ENCODE results near the gene ZNF592.
"Not testable (repeated sequence)": the region's sequence is repeated elsewhere in the genome, so short reads cannot be mapped to it uniquely, and the experiment has no call there.

Gene ZNF592

DNA sequence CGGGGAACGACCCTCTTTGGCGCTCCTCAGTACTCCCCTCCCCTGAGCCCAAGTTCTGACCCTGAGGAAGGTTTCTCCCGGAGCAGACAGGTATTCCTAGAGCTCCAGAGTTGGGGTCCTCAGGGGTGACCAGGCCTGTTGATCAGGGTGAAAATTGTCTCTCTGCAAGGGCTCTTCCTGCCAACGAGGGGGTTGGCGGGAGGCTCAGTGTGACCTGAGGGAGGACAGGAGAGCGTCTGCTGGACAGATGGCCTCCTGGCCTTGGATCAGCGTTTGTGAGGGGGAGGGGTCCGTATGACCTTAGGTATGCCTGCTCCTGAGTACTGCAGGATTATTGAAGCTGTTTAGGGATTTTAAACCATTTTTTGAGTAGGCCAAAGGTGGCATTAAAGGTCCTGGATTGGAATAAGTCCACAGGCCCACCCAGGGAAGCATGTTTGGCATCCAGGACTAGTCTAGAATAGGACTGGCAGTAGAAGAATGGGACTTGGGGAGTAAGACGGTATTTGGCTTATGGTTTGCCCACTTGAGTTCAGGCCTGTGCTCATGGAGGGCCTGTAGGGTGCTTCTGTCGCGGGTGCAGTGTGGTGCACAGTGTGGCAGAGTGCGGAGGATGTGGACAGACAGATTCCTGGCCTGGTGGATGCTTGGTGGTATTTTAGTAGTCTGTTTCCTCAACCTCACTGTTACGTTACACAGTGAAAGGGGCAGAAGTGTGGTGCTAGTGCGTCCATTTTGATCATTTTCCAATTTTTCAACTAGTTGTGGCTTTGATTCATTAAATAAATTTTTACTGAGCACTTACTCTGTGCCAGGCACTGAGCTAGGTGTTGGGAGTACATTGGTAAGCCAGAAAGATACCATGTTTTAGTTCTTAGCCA, 959 bp downstream of the ZNF592 start:
- peak; percentile 64 for DNase-seq

DNA sequence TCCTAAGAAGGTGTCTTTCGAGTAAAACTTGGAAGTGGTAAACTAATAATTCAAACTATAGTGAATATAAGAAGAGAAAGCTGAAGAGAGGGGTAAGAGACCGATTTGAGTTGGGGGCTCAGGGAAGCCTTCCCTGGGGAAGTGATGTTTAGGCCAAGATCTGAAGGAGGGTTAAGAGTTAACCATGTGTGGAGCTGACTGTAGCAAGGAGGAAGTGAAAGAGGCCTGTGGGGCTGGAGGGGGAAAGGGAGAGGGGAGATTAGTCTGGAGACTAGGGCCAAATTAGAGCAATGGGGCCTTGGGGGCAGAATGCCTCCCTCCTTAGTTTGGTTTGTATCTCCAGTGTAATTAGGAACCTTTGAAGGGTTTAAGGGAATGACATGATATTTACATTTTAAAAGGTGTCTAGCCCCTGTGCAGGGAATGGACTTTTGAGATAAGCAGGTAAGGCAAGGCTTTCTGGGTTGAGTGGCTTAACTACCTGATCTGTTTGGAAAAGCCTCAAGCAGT, 2.2 kb downstream of the ZNF592 start:
- no peak for DNase-seq

DNA sequence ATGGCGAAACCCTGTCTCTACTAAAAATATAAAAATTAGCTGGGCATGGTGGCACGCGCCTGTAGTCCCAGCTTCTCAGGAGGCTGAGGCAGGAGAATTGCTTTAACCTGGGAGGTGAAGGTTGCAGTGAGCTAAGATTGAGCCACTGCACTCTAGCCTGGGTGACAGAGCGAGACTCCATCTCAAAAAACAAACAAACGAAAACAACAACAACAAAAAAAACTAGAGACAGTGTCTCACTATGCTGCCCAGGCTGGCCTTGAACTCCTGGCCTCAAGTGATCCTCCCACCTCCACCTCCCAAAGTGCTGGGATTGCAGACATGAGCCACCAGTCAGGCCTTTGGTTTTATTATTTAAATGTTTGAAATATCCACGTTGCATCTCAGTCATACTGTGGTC, 3.3 kb downstream of the ZNF592 start:
- DNase-seq = not testable (repeated sequence)

DNA sequence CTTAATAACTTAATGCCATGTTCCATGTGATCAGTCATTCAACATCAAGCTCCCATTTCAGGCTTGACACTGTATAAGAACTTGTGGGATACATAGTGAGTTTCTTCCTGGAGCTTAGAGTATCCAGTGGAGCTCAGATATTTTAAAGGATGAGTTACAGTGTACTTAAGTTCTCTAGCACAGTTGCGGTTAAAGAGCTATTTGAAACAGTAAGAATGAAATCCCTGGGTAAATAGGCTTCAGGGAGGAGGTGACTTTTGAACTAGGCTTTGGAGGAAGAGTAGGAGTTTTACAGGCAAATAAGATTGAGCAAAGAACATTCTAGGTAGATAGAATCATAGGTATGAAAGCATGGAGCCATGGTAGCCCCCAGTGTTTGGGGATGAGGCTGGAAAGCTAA, 3.8 kb downstream of the ZNF592 start:
- DNase-seq = no peak

DNA sequence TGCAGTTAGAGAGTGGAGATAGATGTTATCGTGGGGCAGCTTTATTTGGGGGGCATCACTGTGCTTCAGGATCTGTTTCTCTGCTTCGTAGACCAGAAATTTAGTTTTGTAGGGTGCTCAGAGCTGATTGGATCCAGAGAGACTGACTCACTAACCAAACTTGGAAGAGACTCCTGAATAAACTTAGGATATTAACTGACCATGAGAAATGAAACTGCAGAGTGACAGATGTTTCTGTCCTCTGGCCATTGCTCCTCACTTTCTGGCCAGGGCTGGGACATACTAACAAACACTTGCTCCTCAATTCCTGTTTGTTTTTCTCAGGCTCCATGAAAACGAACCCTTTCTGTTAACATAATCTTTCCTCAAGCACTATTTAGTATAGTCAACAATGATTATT, 4.3 kb downstream of the ZNF592 start:
- DNase-seq = no peak

DNA sequence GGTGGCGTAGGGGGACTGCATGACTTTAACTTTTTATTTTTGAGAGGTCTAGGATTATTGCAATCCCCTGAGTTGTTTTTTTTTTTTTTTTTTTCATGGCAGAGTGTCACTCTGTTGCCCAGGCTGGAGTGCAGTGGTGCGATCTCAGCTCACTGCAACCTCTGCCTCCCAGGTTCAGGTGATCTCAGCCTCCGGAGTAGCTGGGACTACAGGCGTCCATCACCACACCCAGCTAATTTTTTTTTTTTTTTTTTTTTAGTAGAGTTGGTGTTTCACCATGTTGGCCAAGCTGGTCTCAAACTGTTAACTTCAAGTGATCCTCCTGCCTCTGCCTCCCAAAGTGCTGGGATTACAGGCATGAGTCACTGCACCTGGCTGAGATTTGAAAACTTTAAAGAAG, 6.5 kb downstream of the ZNF592 start:
- DNase-seq = not testable (repeated sequence)

DNA sequence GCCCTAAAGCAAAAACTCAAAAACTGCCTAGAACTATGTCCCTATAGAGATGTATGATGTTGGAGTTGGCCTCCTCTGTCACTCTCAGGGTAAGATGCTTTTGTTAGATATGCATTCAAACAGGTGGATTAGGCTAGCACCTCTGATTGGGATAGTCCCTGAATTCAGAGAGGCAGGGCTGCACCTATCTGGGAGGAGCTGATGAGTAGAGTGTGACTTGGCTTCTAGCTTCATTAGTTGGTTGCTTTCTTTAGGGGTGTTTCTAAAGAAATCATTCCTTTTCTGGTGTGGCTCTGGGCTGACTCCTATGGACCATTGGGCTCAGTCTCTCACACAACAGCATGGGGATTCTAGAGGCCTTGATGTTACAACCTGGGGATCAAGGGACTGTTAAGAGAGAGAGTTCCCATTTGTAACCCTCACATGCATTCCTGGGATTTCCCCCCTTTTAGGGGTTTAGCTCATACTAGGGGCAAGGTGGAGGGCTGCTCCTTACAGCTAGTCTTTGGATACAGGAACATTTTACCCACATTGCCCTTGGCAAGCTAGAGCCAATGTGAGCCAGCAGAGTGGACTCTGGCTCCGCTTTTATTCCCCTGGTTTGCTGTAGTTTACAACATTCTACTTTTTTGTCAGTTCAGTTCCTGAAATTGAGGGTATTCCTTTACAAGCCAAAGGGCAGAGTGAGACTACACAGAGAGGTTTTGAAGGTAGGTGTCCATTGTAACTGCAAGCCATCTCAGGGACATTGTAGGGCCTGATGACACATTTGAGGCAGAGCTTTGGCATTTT, 7.5 kb downstream of the ZNF592 start:
- DNase-seq = no peak

DNA sequence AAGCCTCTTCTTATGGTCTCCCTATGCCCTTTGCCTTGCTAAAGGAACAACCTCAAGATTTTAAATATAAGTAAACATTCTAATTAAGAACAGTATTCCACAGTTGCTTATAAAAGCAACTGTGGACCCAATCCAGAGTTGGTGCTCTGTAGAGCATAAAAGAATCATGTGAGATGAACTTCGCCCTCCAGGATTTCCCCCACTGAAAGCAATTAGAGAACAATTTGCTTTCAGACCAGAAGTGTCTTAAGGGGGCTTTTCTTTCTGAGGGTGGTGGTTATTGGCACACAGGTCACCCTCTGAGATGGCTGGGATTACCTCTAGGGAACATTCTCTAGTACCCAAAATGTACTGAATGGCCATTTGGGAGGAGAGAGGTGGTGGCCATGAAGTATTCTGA, 10.6 kb downstream of the ZNF592 start:
- no peak for DNase-seq

DNA sequence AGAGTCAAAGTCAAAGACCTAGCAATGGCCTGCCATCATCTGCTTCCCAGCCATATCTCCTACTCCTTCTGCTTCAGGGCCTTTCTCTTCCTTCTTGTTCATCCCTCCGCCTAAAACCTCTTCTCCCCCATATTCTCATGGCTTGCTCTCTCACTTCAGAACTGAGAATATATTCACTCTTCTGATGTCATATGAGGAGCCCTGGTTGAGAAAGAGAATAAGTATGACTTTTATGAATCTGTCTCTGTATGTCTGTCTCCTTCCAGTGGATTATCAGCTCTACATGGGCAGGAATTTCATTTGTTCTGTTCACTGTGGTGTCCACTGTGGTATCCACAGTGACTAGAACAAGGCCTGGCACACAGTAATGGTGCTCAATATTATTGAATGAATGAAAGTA, 11.8 kb downstream of the ZNF592 start:
- DNase-seq = no peak

DNA sequence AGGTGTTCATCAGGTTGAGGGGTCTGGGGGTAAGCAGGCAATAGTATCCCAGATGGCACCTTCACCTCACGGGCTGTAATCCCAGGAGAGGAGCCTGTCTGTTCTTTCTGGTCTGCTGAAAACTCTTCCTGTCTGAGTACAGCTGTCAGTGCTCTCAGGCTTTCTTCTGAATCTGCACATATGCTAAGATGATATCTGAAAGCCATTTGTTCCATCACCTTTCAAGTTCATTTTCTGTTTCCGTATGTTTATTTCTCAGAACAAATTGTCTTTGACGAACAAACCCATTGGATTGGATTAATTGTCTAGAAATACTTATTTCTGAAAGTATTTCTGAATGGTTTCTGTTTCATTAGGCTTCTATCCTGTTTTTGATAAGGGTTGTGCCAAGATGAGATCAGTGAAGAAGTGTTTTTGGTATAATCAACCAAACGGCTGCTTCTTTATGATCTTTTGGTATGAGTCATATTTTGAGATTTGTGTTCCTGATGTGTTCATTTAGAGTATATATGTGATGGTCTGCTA, 13.3 kb downstream of the ZNF592 start:
- peak; percentile 10 for DNase-seq

DNA sequence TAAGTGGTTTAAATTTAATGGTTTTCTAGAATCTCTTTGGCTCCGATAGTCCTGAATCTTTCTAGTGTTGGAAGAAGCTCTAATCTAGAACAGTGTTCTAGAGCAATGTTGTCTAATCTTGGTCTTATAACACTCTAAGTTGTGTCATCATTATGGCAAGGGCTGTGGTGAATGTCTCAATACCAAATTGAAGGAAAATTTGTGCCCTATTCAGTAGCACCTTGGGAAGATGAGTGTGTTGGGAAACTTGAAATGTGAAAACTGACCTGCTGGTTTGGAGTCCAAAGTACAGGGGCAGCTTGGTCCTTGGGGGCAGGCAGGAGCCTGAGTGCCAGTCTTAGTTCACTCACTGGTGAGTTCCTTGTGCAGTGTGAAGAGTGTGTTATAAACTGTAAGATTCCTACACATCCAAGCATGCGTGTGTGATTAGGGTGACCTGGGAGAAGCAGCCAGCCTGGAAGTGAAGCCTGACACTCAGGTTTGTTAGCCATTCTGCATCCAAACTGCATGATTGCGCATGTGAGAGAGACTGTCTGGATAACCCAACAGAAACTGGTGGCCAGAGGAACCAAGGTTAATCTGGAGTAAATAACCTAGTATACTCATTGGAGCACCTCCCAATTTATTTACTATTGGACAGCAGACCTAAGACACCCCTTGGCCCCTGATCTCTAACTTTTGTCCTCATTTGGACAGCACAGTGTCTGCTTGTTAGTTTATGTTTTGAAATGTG, 14.6 kb downstream of the ZNF592 start:
- DNase-seq = no peak

DNA sequence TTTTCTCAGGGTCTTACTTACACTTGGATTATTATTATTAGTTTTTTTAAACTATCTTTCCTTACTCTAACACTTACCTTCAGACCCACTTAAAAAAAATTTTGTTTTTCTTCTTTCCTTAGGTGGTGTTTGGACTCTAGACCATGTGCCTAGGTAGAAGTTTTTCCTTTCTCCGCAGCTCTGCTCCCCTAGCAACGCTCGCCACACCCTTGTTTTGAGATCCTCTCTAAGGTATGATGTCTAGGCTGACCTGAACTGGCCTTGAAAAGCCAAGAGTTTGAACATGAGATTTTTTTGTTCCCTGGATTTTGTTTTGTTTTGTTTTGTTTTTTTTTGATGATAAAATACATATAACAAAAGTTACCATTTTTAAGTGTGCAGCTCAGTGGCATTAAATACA, 16.2 kb downstream of the ZNF592 start:
- DNase-seq = no peak

DNA sequence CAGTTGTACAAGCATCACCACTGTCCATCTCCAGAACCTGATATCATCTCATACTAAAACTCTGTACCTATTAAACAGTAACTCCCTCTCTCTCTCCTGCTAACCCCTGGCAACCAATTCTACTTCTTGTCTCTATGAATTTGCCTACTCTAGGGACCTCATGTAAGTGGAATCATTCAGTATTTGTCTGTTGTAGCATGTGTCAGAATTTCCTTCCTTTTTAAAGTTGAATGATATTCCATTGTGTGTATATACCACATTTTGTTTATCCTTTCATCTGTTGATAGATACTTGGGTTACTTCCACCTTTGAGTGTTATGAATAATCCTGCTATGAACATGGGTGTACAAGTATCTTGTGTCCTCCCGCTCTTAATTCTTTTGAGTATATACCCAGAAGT, 16.6 kb downstream of the ZNF592 start:
- DNase-seq = no peak

DNA sequence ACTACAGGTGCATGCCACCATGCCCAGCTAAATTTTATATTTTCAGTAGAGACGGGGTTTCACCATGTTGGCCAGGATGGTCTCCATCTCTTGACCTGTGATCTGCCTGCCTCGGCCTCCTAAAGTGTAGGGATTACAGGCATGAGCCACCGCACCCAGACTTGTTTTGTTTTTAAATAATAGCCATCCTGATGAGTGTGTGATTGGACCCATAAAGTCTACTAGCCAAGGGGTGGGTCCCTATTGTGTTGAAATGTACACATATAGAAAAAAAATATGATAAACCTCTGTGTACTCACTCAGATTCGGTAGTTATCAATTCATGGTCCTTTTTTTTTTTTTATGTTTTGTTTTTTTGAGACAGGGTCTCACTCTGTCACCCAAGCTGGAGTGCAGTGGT, 17.3 kb downstream of the ZNF592 start:
- no peak for DNase-seq

DNA sequence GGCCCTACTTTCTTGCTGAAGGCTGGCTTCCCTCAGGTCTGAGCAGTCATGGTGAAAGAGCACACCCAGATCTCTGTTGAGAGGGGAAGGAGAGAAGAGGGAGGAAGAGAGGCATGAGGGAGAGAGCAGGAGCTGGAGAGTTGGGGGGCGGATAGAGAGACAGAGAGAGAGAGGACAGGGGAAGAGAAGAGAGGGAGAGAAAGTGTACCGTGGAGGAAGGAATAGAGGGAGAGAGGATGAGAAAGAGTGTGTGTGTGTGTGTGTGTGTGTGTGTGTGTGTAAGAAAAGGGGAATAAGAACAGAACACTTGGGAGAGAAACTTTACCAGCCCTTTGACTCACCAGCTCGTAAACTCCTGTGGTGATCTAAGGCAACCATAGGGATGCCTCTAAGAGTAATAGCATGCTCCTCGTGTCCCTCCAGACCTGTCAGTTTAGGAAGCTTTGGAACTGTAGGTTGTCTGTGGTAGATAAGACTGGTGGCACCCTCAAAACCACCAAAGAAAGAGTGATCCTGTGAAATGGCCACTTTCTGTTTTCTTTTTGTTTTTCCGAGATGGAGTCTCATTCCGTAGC, 18.2 kb downstream of the ZNF592 start:
- no peak for DNase-seq

DNA sequence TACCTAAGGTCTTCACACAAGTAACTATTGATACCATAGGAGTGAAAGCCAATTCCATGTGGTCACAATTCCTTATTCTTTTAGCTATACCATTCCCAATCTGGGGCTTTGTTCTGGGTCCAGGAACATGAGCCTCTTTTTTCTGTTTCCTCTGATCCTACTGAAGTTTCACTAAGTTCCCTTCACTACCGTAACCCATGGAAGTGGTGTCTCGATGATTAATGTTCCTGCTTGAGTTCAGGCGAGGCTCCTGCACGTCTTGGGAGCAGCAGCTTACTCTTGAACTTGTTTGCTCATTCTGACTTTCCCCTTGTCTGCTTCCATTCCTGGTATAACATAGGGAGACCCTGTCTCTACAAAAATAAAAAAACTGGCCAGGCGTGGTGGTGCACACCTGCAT, 23.6 kb downstream of the ZNF592 start:
- DNase-seq = no peak

DNA sequence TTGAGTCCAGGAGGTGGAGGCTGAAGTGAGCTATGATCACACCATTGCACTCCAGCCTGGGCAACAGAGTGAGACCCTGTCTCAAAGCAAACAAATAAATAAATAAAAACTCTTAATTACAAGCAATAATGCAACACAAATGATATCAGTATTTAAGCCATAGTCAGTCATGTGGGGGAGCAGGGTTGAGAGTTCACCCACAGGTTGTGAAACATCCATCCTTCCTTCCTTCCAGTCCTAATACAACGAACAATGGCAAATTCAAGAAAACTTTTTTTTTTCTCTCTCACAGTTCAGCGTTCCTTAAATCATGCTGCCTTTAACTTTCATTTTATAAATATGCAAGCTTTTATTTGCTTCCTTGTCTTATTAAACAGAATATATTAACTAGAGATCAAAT, 24.1 kb downstream of the ZNF592 start:
- no peak for DNase-seq

DNA sequence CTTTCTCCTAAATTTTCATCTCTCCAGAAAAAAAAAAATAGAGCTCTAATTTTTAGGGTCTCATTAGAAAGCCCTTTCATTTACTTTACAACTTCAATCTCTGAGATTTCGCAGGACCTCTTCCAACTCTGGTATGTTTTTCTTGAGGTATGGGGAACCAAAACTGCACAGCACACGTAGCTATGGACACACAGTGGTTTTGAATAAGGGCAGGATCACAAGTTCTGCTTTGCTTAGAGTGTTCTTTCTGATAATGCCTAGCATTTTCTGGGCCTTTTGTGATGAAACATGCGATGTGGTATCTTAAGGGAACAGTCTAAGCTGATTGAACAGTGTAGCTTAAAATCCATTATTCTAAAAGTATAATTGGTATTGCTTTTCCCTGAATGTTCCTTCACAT, 25.3 kb downstream of the ZNF592 start:
- DNase-seq = no peak

DNA sequence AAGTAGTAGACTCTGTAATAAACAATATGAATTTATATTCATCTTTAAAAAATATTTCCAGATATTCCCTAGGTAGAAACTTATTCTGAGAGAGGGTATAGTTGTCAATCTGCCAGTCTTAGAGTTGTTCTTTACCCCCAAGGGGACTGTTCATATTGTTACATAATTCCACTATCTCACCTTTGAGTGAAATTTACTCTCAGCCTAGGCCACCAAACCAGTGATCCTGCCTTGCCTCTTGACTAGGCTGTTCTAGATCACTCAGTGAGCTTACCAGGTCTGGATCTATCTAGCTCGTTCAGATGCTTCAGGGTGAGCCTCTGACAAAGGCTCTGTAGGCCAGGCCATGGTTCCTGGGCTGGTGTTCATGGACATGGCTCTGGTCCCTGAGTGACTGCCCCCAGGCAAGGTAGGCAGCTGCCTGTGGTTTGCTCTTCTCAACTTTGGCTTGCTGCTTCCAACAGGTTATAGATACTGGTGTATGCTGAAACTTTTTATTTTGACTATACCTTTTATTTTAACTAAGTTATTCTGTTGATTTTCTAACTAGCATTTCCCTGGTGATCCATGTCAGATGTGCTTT, 27.6 kb downstream of the ZNF592 start:
- no peak for DNase-seq

DNA sequence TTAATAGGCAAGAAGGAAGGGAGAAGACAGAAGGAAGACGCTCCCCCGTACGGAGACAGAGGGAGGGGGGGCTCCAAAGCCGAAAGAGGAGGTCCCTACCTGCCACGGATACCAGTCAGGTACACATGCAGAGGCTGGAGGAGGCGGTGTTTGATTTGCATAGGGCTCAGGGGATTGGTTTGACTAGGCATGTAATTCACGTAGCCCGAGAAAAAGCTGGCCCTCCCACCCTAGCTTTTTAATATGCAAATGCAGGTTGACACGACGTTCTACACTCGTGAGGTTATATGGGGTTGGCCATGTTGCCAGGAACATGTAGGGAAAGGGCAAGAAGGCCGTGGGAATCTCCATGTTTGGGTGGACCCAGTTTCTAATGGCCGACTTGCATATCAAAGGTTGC, 29.8 kb downstream of the ZNF592 start:
- DNase-seq = no peak

DNA sequence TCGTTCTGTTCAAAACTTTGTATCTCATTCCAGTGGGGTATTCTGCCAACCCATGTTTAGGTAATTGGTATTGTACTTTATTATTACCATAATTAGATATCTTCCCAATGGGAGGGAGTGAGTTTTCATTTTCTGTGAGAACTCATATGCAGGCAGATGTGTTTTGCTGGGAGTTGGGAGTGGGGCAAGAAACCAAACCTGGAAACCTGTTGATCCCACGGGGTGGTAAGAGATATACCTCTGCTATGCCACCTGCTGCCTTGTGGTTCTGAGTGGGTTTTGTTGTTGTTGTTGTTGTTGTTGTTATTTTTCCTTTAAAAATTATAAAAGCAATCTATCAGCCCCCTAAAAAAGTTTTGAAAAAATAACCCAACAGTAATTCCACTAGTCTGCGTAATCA, 32.1 kb downstream of the ZNF592 start:
- DNase-seq = no peak

DNA sequence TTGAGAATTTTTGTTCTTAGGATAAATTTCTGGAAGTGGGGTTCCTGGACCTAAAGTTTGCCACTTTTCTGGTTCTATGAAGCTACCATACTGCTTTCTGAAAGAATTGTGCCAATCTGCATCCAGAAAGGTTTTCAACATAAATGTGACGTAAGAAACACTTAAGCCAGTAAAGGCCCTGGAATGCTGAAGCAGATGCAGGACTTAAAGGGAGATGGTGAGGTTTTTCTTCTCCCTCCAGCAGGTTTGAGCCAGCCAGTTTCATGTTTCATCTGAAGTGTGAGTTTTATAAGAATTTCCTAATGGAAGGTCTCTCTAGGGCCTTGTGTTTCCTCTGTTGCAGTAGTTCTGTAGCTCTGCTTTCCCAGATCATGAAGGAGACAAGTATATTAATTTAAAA, 33.1 kb downstream of the ZNF592 start:
- DNase-seq = no peak
